Spleen (tissue), 7 donors: ENCODE data around the gene LRRC10B.

ENCODE experiments used
- POLR2A ChIP-seq, 3 donors: fragments of 450-650 bp; IDR thresholded peaks; one replicate each; pipeline ENCODE4 v1.5.1; 2017; ENCODE audit warnings: antibody characterized with exemption in 3 of 3, mild to moderate bottlenecking in 1 of 3
- TF ChIP-seq, protein P1 (sequence below), 11 experiments: fragments of 200-600 bp in 7 of 11; fragments of 450-650 bp in 4 of 11; sonication (generic) in 4 of 11; IDR thresholded peaks in 8 of 11; conservative IDR thresholded peaks in 3 of 11; 1 replicate in 7 of 11; 2 replicates in 4 of 11; pipeline versions ENCODE4 v1.4.0 to v1.8.0; 2016 to 2021; ENCODE audit warnings: antibody characterized with exemption in 11 of 11, inconsistent platforms in 4 of 11, mild to moderate bottlenecking in 1 of 11
- donor health status: DM: no; HTN: no; CAD: no; lungs with moderate emphysema.
- donor health status: DM: no; HTN: no; CAD: no.
- donor health status: DM: no; HTN: no; CAD: no.

DNA sequence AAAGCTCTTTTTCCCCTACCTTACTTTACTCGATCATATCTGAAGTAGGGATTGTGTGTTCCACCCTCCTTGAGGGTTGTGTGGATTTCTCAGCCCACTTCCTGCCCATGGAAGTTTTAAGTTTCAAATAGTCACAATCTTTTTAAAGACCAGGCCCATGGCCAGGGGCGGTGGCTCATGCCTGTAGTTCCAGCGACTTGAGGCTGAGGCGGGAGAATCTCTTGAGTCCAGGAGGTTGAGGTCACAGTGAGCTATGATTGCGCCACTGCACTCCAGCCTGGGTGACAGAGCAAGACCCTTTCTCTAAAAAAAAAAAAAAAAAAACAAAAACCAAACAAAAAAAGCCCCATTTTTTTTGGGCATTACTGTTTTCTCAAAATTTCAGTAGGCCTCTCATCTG is 36.3 kb upstream of the LRRC10B start:
- TF ChIP-seq, protein P1, sequence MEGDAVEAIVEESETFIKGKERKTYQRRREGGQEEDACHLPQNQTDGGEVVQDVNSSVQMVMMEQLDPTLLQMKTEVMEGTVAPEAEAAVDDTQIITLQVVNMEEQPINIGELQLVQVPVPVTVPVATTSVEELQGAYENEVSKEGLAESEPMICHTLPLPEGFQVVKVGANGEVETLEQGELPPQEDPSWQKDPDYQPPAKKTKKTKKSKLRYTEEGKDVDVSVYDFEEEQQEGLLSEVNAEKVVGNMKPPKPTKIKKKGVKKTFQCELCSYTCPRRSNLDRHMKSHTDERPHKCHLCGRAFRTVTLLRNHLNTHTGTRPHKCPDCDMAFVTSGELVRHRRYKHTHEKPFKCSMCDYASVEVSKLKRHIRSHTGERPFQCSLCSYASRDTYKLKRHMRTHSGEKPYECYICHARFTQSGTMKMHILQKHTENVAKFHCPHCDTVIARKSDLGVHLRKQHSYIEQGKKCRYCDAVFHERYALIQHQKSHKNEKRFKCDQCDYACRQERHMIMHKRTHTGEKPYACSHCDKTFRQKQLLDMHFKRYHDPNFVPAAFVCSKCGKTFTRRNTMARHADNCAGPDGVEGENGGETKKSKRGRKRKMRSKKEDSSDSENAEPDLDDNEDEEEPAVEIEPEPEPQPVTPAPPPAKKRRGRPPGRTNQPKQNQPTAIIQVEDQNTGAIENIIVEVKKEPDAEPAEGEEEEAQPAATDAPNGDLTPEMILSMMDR (IDR thresholded peaks at IDR 0.05 in 8 of 11, conservative IDR thresholded peaks at IDR 0.05 in 3 of 11): no peak
- no peak for TF ChIP-seq POLR2A (IDR thresholded peaks at IDR 0.05)
